Nephron progenitor cell (in vitro differentiated cells): Measurements from ENCODE around the gene HHIPL1.

ENCODE experiments used
- DNase-seq: peaks from one replicate; pipeline ENCODE4 v3.0.0; 2021
- H3K27ac Mint-ChIP-seq: 2 replicates; pipeline ENCODE4 v1.8.0; 2021; ENCODE audit warnings: mild to moderate bottlenecking, moderate library complexity, mixed read lengths
- H3K27me3 Mint-ChIP-seq: 2 replicates; pipeline ENCODE4 v1.8.0; 2021; ENCODE audit warnings: mild to moderate bottlenecking, low read depth, mixed read lengths; ENCODE audit not compliant: poor library complexity
- H3K36me3 Mint-ChIP-seq: 2 replicates; pipeline ENCODE4 v1.8.0; 2021; ENCODE audit warnings: low read depth, mixed read lengths
- H3K4me1 Mint-ChIP-seq: 2 replicates; pipeline ENCODE4 v1.8.0; 2021; ENCODE audit warnings: mixed read lengths
- H3K4me3 Mint-ChIP-seq: 2 replicates; pipeline ENCODE4 v1.8.0; 2021; ENCODE audit warnings: mild to moderate bottlenecking, moderate library complexity, mixed read lengths
- H3K9me3 Mint-ChIP-seq: 2 replicates; pipeline ENCODE4 v1.8.0; 2021; ENCODE audit warnings: mild to moderate bottlenecking, moderate library complexity, mixed read lengths
- TF ChIP-seq, protein P1 (sequence below): fragments of 200-600 bp; sonication (generic); IDR thresholded peaks from 2 replicates; pipeline ENCODE4 v1.5.0; 2021; ENCODE audit warnings: antibody characterized with exemption

The HHIPL1 gene

DNA sequence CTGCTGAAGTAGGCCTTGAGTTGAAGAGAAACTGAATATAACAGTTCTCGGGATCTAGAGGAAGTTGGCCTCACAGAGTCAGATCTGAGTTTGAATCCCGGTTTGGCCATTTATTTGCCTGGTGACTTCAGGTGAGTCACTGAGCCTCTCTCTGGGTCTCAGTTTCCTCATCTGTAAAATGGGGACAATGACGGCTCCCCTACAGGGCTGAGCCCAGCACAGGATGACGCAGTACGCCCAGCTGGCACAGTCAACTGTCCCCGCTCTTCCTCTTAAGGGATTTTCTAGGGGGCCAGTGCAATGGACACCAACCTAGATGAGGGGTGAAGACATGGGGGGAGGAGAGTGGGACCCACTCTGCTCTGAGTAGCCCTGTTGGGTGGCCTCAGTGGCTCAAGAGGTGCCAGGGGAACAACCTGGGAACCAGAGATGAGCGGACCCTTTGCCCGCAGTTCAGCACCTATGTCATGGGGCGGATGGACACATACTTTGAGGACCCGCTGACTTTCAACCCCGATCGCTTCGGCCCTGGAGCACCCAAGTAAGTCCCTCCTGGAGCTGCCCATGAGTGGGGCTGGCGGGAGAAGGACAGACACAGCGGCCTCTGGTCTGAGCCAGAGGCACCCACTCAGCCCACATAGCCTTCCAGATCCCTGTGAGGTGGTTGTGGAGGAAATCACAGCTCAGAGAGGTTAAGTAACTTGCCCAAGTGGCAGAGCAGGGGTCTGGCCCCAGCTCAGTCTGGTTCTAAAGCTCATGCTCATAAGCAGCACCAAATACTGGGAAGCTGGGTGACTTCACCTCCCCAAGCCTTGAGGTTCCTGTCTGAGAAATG, 80.2 kb downstream of the HHIPL1 start:
- peaks cover 36% of the 10 kb centered on the region for H3K27me3 Mint-ChIP-seq
- DNase-seq: no peak
- H3K27ac Mint-ChIP-seq: no peak overlapping the region
- no peaks in the 10 kb centered on the region for H3K9me3 Mint-ChIP-seq
- TF ChIP-seq, protein P1, sequence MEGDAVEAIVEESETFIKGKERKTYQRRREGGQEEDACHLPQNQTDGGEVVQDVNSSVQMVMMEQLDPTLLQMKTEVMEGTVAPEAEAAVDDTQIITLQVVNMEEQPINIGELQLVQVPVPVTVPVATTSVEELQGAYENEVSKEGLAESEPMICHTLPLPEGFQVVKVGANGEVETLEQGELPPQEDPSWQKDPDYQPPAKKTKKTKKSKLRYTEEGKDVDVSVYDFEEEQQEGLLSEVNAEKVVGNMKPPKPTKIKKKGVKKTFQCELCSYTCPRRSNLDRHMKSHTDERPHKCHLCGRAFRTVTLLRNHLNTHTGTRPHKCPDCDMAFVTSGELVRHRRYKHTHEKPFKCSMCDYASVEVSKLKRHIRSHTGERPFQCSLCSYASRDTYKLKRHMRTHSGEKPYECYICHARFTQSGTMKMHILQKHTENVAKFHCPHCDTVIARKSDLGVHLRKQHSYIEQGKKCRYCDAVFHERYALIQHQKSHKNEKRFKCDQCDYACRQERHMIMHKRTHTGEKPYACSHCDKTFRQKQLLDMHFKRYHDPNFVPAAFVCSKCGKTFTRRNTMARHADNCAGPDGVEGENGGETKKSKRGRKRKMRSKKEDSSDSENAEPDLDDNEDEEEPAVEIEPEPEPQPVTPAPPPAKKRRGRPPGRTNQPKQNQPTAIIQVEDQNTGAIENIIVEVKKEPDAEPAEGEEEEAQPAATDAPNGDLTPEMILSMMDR: no peak
- H3K4me1 Mint-ChIP-seq: peaks cover 11% of the 10 kb centered on the region
- no peak overlapping the region for H3K4me3 Mint-ChIP-seq
- no peaks in the 10 kb centered on the region for H3K36me3 Mint-ChIP-seq

DNA sequence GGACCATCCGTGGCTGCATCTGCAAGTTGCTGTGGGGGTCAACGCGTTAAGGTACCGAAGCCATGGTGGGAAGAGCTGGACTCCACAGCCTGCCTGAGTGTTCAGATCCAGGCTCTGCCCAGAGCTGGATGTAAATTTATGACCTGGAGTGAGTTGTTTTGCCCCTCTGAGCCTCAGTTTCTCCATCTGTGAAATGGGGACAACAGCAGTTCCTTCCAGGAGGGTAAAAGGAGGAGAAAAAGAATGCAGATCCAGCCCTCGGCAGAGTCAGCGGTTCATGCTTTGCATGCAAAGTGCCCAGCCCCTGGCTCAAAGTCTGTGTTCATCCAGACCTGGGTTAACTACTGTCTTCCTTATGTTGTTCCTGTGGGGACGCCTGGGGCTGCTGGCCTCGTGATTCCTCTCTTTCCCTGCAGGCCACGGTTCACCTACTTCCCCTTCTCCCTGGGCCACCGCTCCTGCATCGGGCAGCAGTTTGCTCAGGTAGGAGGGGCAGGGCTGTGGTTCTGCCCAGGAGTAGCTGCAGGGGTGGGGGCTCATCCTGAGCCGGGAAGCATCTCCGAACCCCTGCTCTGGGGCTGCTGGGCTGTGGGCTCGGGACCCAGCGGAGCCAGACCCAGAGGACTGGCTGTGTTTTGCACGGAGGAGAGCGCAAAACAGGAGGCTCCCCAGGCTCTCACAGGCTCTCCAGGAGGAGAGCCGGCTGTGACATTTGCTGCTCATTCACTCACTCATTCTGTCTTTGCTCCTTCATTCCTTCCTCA, 81.0 kb downstream of the HHIPL1 start:
- H3K27ac Mint-ChIP-seq: no peak overlapping the region
- no peak overlapping the region for H3K4me3 Mint-ChIP-seq
- H3K9me3 Mint-ChIP-seq: no peaks in the 10 kb centered on the region
- no peak for DNase-seq
- TF ChIP-seq, protein P1: no peak
- H3K4me1 Mint-ChIP-seq: peaks cover 15% of the 10 kb centered on the region
- H3K36me3 Mint-ChIP-seq: no peaks in the 10 kb centered on the region
- peaks cover 30% of the 10 kb centered on the region for H3K27me3 Mint-ChIP-seq

DNA sequence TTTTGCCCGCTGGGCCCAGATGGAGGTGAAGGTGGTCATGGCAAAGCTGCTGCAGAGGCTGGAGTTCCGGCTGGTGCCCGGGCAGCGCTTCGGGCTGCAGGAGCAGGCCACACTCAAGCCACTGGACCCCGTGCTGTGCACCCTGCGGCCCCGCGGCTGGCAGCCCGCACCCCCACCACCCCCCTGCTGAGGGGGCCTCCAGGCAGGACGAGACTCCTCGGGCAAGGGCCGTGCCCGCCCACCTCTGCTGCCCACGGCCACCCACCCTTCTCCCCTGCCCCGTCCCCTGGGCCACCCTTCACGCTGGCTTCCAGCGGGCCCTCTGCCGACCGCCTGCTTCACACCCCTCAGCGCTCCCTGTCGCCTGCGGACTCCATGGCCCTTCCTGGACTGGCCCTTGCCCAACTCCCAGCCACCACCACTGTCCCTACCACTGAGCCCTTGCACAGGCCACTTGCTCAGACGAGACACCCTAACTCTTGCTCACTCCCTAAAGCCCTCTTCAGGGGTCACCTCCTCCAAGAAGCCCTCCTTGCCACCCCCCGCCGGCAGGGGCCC, 81.7 kb downstream of the HHIPL1 start:
- no peaks in the 10 kb centered on the region for H3K36me3 Mint-ChIP-seq
- H3K9me3 Mint-ChIP-seq: no peaks in the 10 kb centered on the region
- TF ChIP-seq, protein P1: no peak
- peaks cover 30% of the 10 kb centered on the region for H3K27me3 Mint-ChIP-seq
- H3K27ac Mint-ChIP-seq: no peak overlapping the region
- no peak overlapping the region for H3K4me3 Mint-ChIP-seq
- no peak for DNase-seq
- peaks cover 15% of the 10 kb centered on the region for H3K4me1 Mint-ChIP-seq

DNA sequence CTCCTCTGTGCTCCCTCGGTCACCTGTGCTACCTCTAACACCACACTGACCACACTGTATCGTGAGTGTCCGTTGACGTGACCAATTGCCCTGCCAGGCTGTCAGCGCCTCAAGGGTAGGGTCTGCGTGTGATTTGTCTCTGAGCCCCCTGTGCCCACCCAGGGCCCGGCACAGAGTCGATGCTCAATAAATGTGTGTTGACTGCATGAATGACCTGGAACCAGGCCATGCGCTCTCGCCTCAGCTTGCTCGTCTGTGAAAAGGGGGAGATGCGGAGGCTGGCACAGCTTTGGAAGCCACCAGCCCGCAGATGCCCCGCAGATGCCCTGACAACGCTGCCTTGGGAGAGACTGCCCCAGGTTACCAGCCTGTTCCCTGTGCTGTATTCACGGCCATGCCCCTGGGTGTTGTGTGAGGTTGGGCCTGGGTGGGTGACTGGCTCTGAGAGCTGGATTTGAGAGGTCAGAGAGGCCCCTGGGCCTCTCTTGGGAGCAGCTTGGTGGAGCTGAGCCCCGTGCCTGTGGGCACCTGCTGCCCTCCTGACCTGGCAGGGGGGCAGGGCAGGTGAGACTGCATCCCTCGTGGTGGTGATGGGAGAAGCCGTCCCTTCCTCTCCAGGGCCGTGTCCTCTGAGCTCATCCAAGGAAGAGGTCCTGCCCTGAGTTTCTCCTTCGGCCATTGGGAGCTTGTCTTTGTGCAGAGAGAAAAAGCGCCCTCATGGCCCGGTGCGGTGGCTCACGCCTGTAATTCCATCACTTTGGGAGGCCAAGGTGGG, 82.4 kb downstream of the HHIPL1 start:
- H3K27me3 Mint-ChIP-seq: peaks cover 30% of the 10 kb centered on the region
- H3K4me1 Mint-ChIP-seq: peaks cover 17% of the 10 kb centered on the region
- H3K4me3 Mint-ChIP-seq: no peak overlapping the region
- H3K27ac Mint-ChIP-seq: no peak overlapping the region
- no peak for DNase-seq
- no peaks in the 10 kb centered on the region for H3K9me3 Mint-ChIP-seq
- TF ChIP-seq, protein P1: no peak
- H3K36me3 Mint-ChIP-seq: no peaks in the 10 kb centered on the region

DNA sequence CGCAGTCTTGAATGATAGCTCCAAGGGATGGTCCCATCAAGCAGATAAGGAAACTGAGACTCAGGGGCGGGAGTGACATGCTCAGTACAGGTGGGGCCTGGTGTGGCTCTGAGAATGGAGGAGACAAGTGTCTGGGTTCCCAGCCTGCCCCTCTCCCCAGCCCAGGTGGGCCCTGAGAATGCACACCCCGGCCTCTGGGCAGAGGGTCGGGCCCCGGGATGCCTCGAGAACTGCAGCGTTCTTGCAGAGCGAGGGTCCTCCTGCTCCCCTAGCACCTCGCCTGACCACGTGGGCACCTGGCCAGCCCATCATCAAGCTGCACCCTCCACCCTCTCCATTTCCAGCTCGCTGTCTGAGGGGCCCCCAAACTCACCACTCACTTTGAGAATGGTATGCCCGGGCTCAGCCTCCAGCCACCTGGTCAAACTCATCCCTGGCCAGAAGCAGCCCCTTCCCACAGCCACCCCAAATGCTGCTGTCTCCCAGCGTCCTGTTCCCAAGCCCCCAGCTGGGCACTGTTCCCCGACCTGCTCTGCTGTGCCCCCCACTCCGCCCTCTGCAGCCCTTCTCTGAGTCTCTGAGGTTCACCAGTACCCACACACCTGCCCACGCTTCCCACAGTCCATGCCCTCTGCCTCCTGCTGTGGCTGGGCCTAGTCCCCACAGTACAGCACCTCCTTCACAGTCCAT, 83.4 kb downstream of the HHIPL1 start:
- TF ChIP-seq, protein P1: no peak
- no peak overlapping the region for H3K27ac Mint-ChIP-seq
- DNase-seq: no peak
- H3K36me3 Mint-ChIP-seq: no peaks in the 10 kb centered on the region
- no peak overlapping the region for H3K4me3 Mint-ChIP-seq
- H3K4me1 Mint-ChIP-seq: peaks cover 26% of the 10 kb centered on the region
- H3K9me3 Mint-ChIP-seq: no peaks in the 10 kb centered on the region
- H3K27me3 Mint-ChIP-seq: peaks cover 30% of the 10 kb centered on the region
